Hepatocyte (in vitro differentiated cells): ENCODE results near the gene IQGAP2.

Source experiments
- CTCF ChIP-seq: fragments of 200-600 bp; sonication (generic); IDR thresholded peaks from 2 replicates; pipeline ENCODE4 v1.5.1; 2016; ENCODE audit warnings: antibody characterized with exemption, mild to moderate bottlenecking; ENCODE audit not compliant: poor library complexity
- EZH2 ChIP-seq: fragments of 200-600 bp; sonication (generic); IDR thresholded peaks from 2 replicates; pipeline ENCODE4 v1.6.1; 2016; ENCODE audit warnings: antibody characterized with exemption, mild to moderate bottlenecking, borderline replicate concordance

- no peak for TF ChIP-seq CTCF
- no peak for TF ChIP-seq EZH2
These were observed 53.2 kb downstream of the IQGAP2 start for GRCh38 chr5:76456258-76456657.
